ENCODE results near the gene MESP1. TPM values are rescaled to one million over a fixed set of nuclear protein-coding genes. Genes with fewer than 3 reads are reported as not detected.

MESP1 gene
- polyA plus RNA-seq, 1 donor from 2014 or later: 4.8 TPM

GRCh38 chr15:89758283-89758682 lies 7.2 kb upstream of the MESP1 start:
- no peak overlapping the region for H3K9ac ChIP-seq (ENCODE audit: low read length)
- H3K27ac ChIP-seq (ENCODE audit: low read length): no peak overlapping the region
- no peak overlapping the region for H3K4me3 ChIP-seq (ENCODE audit: low read length)
- no peaks in the 10 kb centered on the region for H3K9me2 ChIP-seq (ENCODE audit: insufficient read depth, low read length)
- no peak overlapping the region for H2AFZ ChIP-seq (ENCODE audit: low read depth, low read length)
- TF ChIP-seq RAD21 (conservative IDR thresholded peaks at IDR 0.05) (no peak), EZH2 (IDR thresholded peaks at IDR 0.05; ENCODE audit: borderline replicate concordance, insufficient read depth, low read length, poor library complexity, severe bottlenecking) (no peak), SMC3 (conservative IDR thresholded peaks at IDR 0.05; ENCODE audit: poor library complexity) (no peak), TAF1 (IDR thresholded peaks at IDR 0.05; ENCODE audit: low read depth) (no peak), CTCF (IDR thresholded peaks at IDR 0.05; ENCODE audit: poor library complexity, severe bottlenecking) (no peak), EP300 (conservative IDR thresholded peaks at IDR 0.05; ENCODE audit: poor library complexity, severe bottlenecking) (no peak), MXI1 (conservative IDR thresholded peaks at IDR 0.05; ENCODE audit: poor library complexity, severe bottlenecking) (no peak), REST (IDR thresholded peaks at IDR 0.05; ENCODE audit: borderline replicate concordance) (no peak), POLR2AphosphoS5 (IDR thresholded peaks at IDR 0.05) (no peak)
- H3K9me3 ChIP-seq (ENCODE audit: low read length): no peaks in the 10 kb centered on the region
- H3K79me2 ChIP-seq (replicated peaks; ENCODE audit: insufficient read depth, low read length): no peaks in the 10 kb centered on the region
- H3K27me3 ChIP-seq (ENCODE audit: insufficient read depth, low read depth, low read length): no peaks in the 10 kb centered on the region
- no peaks in the 10 kb centered on the region for H3K36me3 ChIP-seq (ENCODE audit: insufficient read depth, low read length)
- no peaks in the 10 kb centered on the region for H4K20me1 ChIP-seq (ENCODE audit: insufficient read depth)
- H3K4me2 ChIP-seq (ENCODE audit: low read length): no peak overlapping the region
- no peaks in the 10 kb centered on the region for H3F3A ChIP-seq (ENCODE audit: insufficient read depth, low read length, poor library complexity, severe bottlenecking)

GRCh38 chr15:89756897-89757296 lies 5.8 kb upstream of the MESP1 start:
- no peaks in the 10 kb centered on the region for H4K20me1 ChIP-seq (ENCODE audit: insufficient read depth)
- no peaks in the 10 kb centered on the region for H3F3A ChIP-seq (ENCODE audit: insufficient read depth, low read length, poor library complexity, severe bottlenecking)
- H2AFZ ChIP-seq (ENCODE audit: low read depth, low read length): no peak overlapping the region
- H3K9me3 ChIP-seq (ENCODE audit: low read length): no peaks in the 10 kb centered on the region
- no peak overlapping the region for H3K9ac ChIP-seq (ENCODE audit: low read length)
- H3K27me3 ChIP-seq (ENCODE audit: insufficient read depth, low read depth, low read length): no peaks in the 10 kb centered on the region
- H3K9me2 ChIP-seq (ENCODE audit: insufficient read depth, low read length): no peaks in the 10 kb centered on the region
- no peaks in the 10 kb centered on the region for H3K79me2 ChIP-seq (replicated peaks; ENCODE audit: insufficient read depth, low read length)
- H3K4me2 ChIP-seq (ENCODE audit: low read length): no peak overlapping the region
- TF ChIP-seq TAF1 (IDR thresholded peaks at IDR 0.05; ENCODE audit: low read depth) (no peak), POLR2AphosphoS5 (IDR thresholded peaks at IDR 0.05) (no peak), MXI1 (conservative IDR thresholded peaks at IDR 0.05; ENCODE audit: poor library complexity, severe bottlenecking) (no peak), SMC3 (conservative IDR thresholded peaks at IDR 0.05; ENCODE audit: poor library complexity) (no peak), REST (IDR thresholded peaks at IDR 0.05; ENCODE audit: borderline replicate concordance) (no peak), RAD21 (conservative IDR thresholded peaks at IDR 0.05) (no peak), EP300 (conservative IDR thresholded peaks at IDR 0.05; ENCODE audit: poor library complexity, severe bottlenecking) (no peak), EZH2 (IDR thresholded peaks at IDR 0.05; ENCODE audit: borderline replicate concordance, insufficient read depth, low read length, poor library complexity, severe bottlenecking) (no peak), CTCF (IDR thresholded peaks at IDR 0.05; ENCODE audit: poor library complexity, severe bottlenecking) (no peak)
- no peak overlapping the region for H3K27ac ChIP-seq (ENCODE audit: low read length)
- H3K4me3 ChIP-seq (ENCODE audit: low read length): no peak overlapping the region
- no peaks in the 10 kb centered on the region for H3K36me3 ChIP-seq (ENCODE audit: insufficient read depth, low read length)

Data from neural cell (in vitro differentiated cells).